A549 (cell line): ENCODE data around the gene GRIK2. TPM values are rescaled to one million over a fixed set of nuclear protein-coding genes. Genes with fewer than 3 reads are reported as not detected.

Experiments used
- ATAC-seq, 2 experiments: fragments of 200-7000 bp in 1 of 2; fragments of >200 bp in 1 of 2; cut with Nextera tagmentation in 1 of 2; cut with Tn5 transposase in 1 of 2; 3 replicates each; pipeline versions ENCODE4 v1.8.0 to v1.9.1; 2018 to 2020; ENCODE audit warnings: mild to moderate bottlenecking in 1 of 2, moderate library complexity in 1 of 2
- CTCF ChIA-PET: fragments of 300-600 bp; sonication (Branson Sonifier 250); formaldehyde crosslinking; extraction: SDS; loops from one replicate; lab custom pipeline; 2021; ENCODE audit warnings: antibody characterized with exemption, inconsistent platforms; lab: Yijun Ruan, JAX
- POLR2A ChIA-PET: fragments of 350-600 bp; formaldehyde crosslinking; extraction: SDS; loops from one replicate; lab custom pipeline; 2021; ENCODE audit warnings: antibody characterized with exemption, inconsistent platforms; lab: Yijun Ruan, JAX
- DNase-seq, 2 experiments: peaks; one replicate each; pipeline versions ENCODE4 v3.0.0 to v3.0.0-alpha.2; 2011 to 2016; ENCODE audit warnings: low read depth in 1 of 2, low spot score in 1 of 2
- FAIRE-seq: peaks from 2 replicates; lab custom pipeline; 2011; peaks lifted over from hg19 to GRCh38; lab: Jason Lieb, UNC
- H3K27ac ChIP-seq, 2 experiments: fragments of >200 bp; sonication (Bioruptor Twin); formaldehyde crosslinking; 3 replicates each; pipeline ENCODE4 v1.5.1; 2016 to 2017
- H3K4me1 ChIP-seq: fragments of >200 bp; sonication (Bioruptor Twin); formaldehyde crosslinking; 3 replicates; pipeline ENCODE4 v1.6.1; 2016
- H3K4me2 ChIP-seq: fragments of >200 bp; sonication (Bioruptor Twin); formaldehyde crosslinking; 3 replicates; pipeline ENCODE4 v1.6.1; 2016
- H3K4me3 ChIP-seq: fragments of >200 bp; sonication (Bioruptor Twin); formaldehyde crosslinking; 3 replicates; pipeline ENCODE4 v1.5.1; 2016
- H3K9me3 ChIP-seq: fragments of >200 bp; sonication (Bioruptor Twin); formaldehyde crosslinking; 3 replicates; pipeline ENCODE4 v1.6.1; 2016
- CBX2 ChIP-seq: fragments of 200-600 bp; sonication (generic); IDR thresholded peaks from 2 replicates; pipeline ENCODE4 v1.6.1; 2016; ENCODE audit warnings: low read depth, mild to moderate bottlenecking, borderline replicate concordance
- CHD2 ChIP-seq: fragments of 150-350 bp; IDR thresholded peaks from 2 replicates; pipeline ENCODE4 v1.6.1; 2014; ENCODE audit warnings: low read length; ENCODE audit not compliant: partially characterized antibody
- CHD4 ChIP-seq: fragments of 200-600 bp; sonication (generic); IDR thresholded peaks from 2 replicates; pipeline ENCODE4 v1.6.1; 2016; ENCODE audit warnings: antibody characterized with exemption, mild to moderate bottlenecking, borderline replicate concordance
- EHF ChIP-seq: fragments of 250-450 bp; sonication (Bioruptor Pico); IDR thresholded peaks from 2 replicates; pipeline ENCODE4 v1.5.0; 2020; ENCODE audit warnings: mild to moderate bottlenecking
- EHMT2 ChIP-seq: fragments of 200-600 bp; sonication (generic); IDR thresholded peaks from 2 replicates; pipeline ENCODE4 v1.6.1; 2016; ENCODE audit warnings: antibody characterized with exemption, low read depth, mild to moderate bottlenecking, moderate library complexity
- ELK1 ChIP-seq: fragments of 150-350 bp; IDR thresholded peaks from 2 replicates; pipeline ENCODE4 v1.6.1; 2014; ENCODE audit warnings: low read depth, mild to moderate bottlenecking, low read length
- FOSL2 ChIP-seq, 2 experiments: fragments of 450-650 bp in 1 of 2; fragments of >200 bp in 1 of 2; sonication (Bioruptor Twin) in 1 of 2; formaldehyde crosslinking; IDR thresholded peaks; 2 replicates each; pipeline versions ENCODE4 v1.5.0 to v1.6.1; 2016 to 2020; ENCODE audit warnings: mild to moderate bottlenecking in 1 of 2, moderate library complexity in 1 of 2
- GATA3 ChIP-seq: IDR thresholded peaks from 2 replicates; pipeline ENCODE4 v1.6.1; 2012; ENCODE audit warnings: borderline replicate concordance
- HDAC2 ChIP-seq: fragments of 200-600 bp; sonication (generic); IDR thresholded peaks from 2 replicates; pipeline ENCODE4 v1.6.1; 2016
- HEYL ChIP-seq: fragments of 250-450 bp; sonication (Bioruptor Pico); IDR thresholded peaks from 2 replicates; pipeline ENCODE4 v1.8.0; 2021; ENCODE audit warnings: mild to moderate bottlenecking, moderate library complexity
- HMGXB4 ChIP-seq: fragments of 250-450 bp; sonication (Bioruptor Pico); IDR thresholded peaks from 2 replicates; pipeline ENCODE4 v1.5.0; 2021; ENCODE audit warnings: mild to moderate bottlenecking, moderate library complexity, borderline replicate concordance
- HOXA7 ChIP-seq: fragments of 250-450 bp; sonication (Bioruptor Pico); IDR thresholded peaks from 2 replicates; pipeline ENCODE4 v1.5.0; 2020; ENCODE audit warnings: mild to moderate bottlenecking, moderate library complexity
- KDM5A ChIP-seq: fragments of 200-600 bp; sonication (generic); IDR thresholded peaks from 2 replicates; pipeline ENCODE4 v1.6.1; 2016; ENCODE audit warnings: antibody characterized with exemption, mild to moderate bottlenecking
- MAX ChIP-seq: IDR thresholded peaks from 2 replicates; pipeline ENCODE4 v1.6.1; 2012
- MAZ ChIP-seq: fragments of 150-350 bp; IDR thresholded peaks from 2 replicates; pipeline ENCODE4 v1.6.1; 2014; ENCODE audit warnings: antibody characterized with exemption, low read depth, low read length, borderline replicate concordance
- MYC ChIP-seq: IDR thresholded peaks from 2 replicates; pipeline ENCODE4 v1.6.1; 2012; ENCODE audit warnings: mild to moderate bottlenecking, inconsistent platforms, low read length, improper control_type of control experiment, borderline replicate concordance
- NPAS2 ChIP-seq: fragments of 250-450 bp; sonication (Bioruptor Pico); IDR thresholded peaks from 2 replicates; pipeline ENCODE4 v1.8.0; 2022; ENCODE audit warnings: mild to moderate bottlenecking, moderate library complexity, borderline replicate concordance
- PHF8 ChIP-seq: fragments of 200-600 bp; sonication (generic); IDR thresholded peaks from 2 replicates; pipeline ENCODE4 v1.6.1; 2016; ENCODE audit warnings: low read depth, mild to moderate bottlenecking, antibody characterized with exemption, moderate library complexity, borderline replicate concordance
- POLR2AphosphoS2 ChIP-seq: conservative IDR thresholded peaks from 2 replicates; pipeline ENCODE4 v1.6.1; 2012; ENCODE audit warnings: low read length, improper control_type of control experiment, inconsistent platforms
- RAD21 ChIP-seq, 2 experiments: fragments of >200 bp in 1 of 2; sonication (Bioruptor Twin) in 1 of 2; formaldehyde crosslinking in 1 of 2; IDR thresholded peaks in 1 of 2; conservative IDR thresholded peaks in 1 of 2; 2 replicates in 1 of 2; 3 replicates in 1 of 2; pipeline ENCODE4 v1.6.1; 2012 to 2018; ENCODE audit warnings: inconsistent platforms in 1 of 2
- RARB ChIP-seq: fragments of 250-450 bp; sonication (Bioruptor Pico); IDR thresholded peaks from 2 replicates; pipeline ENCODE4 v1.8.0; 2021; ENCODE audit warnings: mild to moderate bottlenecking, moderate library complexity
- SREBF2 ChIP-seq: fragments of 450-650 bp; IDR thresholded peaks from 2 replicates; pipeline ENCODE4 v1.6.1; 2014; ENCODE audit warnings: mild to moderate bottlenecking, moderate library complexity
- TFCP2L1 ChIP-seq: fragments of 250-450 bp; sonication (Bioruptor Pico); IDR thresholded peaks from 2 replicates; pipeline ENCODE4 v1.5.0; 2021; ENCODE audit warnings: mild to moderate bottlenecking
- USF2 ChIP-seq: fragments of 450-650 bp; IDR thresholded peaks from 2 replicates; pipeline ENCODE4 v1.6.1; 2014; ENCODE audit warnings: antibody characterized with exemption
- WGBS: methylation state at CpG from one replicate; pipeline ENCODE4 v1.1.6; 2017; ENCODE audit errors: missing lambda C conversion rate; 5-methylcytosine and 5-hydroxymethylcytosine counted together
- polyA plus RNA-seq, 4 experiments: library from polyadenylated mRNA; depleted of rRNA in 3 of 4; stranded (reverse); fragments of >200 nt; fragmentation: RNase III in 1 of 4; extraction: RNeasy Plus Mini Kit Qiagen cat#74134 plus additional on column Dnase treatment in 1 of 4; gene quantifications; 2 replicates in 3 of 4; 3 replicates in 1 of 4; pipeline ENCODE4 v1.2.3, GENCODE V29; 2011 to 2017
- TF ChIP-seq, protein P1 (sequence below): fragments of >200 bp; sonication (Bioruptor Twin); formaldehyde crosslinking; IDR thresholded peaks from 2 replicates; pipeline ENCODE4 v1.6.1; 2016
- TF ChIP-seq, protein P2 (sequence below): fragments of >200 bp; sonication (Bioruptor Twin); formaldehyde crosslinking; IDR thresholded peaks from 3 replicates; pipeline ENCODE4 v1.6.1; 2016

The GRIK2 gene
- polyA plus RNA-seq, 2 of the 4 experiments (the other 2 are of a cell fraction): 0.56 to 0.65 TPM

DNA sequence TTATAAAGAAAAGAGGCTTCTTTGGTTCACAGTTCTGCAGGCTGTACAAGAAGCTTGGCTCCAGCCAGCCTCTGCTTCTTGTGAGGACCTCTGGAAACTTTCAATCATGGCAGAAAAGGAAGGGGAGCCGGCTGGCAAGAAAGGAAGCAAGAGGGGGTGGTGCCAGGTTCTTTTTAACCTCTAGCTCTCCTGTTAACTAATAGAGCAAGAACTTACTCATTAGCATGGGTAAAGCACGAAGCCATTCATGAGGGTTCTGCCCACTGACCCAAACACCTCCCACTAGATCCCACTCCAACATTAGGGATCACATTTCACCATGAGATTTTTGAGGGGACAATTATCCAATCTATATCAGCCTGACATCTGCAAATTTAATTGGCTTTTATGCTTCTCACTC lies 347.1 kb downstream of the GRIK2 start:
- WGBS: 30% methylated on average over 2 of the region's 2 CpGs
- ATAC-seq: no peak

DNA sequence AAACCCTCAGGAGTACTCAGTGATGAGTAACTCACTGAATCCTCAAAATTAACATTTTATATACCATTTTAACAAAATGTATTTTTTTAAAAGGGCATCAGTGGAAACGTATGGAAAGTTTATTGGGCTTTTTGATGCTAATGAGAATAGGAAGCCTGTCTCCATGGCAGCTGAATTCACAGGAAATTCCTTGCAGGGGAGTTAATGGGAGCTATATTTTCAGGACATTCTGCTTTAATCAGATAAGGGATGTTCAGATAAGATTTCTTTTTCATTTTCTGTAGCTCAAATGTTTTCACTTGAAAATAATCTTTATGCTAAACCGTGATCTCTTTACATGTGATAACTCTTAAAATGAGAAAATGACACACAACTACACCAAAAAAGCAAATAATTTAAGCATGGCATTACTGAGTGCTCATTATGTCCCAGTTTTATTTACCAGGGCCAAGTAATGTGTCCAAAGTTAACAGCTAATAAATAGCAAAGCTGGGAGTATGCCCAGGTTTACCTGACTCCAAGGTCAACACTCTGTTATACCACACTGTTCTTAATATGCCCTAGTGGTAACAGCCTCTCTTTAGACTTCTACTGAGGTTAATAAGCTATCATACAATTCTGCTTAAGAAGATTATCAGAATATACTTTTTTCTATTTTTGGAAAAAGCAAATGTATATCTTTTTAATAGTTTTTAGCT lies 348.1 kb downstream of the GRIK2 start:
- 32% methylated on average over 2 of the region's 2 CpGs for whole genome bisulfite sequencing
- H3K27ac ChIP-seq: no peak overlapping the region
- no peaks in the 10 kb centered on the region for H3K4me1 ChIP-seq
- H3K9me3 ChIP-seq: no peaks in the 10 kb centered on the region
- ATAC-seq (no peak), DNase-seq (no peak), FAIRE-seq (no peak)
- CTCF ChIA-PET: no interaction called here
- TF ChIP-seq CHD4: no peak
- TF ChIP-seq HEYL (CRISPR knock-in tag): no peak
- TF ChIP-seq PHF8: no peak
- TF ChIP-seq GATA3: no peak
- no peak for TF ChIP-seq HDAC2
- TF ChIP-seq ELK1: no peak
- no peak for TF ChIP-seq CBX2
- TF ChIP-seq TFCP2L1: no peak
- TF ChIP-seq, protein P1, sequence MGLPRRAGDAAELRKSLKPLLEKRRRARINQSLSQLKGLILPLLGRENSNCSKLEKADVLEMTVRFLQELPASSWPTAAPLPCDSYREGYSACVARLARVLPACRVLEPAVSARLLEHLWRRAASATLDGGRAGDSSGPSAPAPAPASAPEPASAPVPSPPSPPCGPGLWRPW: no peak
- no peak for TF ChIP-seq EHF (CRISPR knock-in tag)
- no peak for TF ChIP-seq USF2
- TF ChIP-seq EHMT2: no peak
- H3K4me3 ChIP-seq: no peak overlapping the region
- no peak overlapping the region for H3K4me2 ChIP-seq
- POLR2A ChIA-PET: no interaction called here

More for the DNA sequence above, 347.1 kb downstream of the GRIK2 start:
- Histone ChIP-seq H3K27ac (no peak overlapping the region), H3K4me1 (no peaks in the 10 kb centered on the region), H3K4me2 (no peak overlapping the region), H3K4me3 (no peak overlapping the region), H3K9me3 (no peaks in the 10 kb centered on the region)
- DNase-seq (no peak), FAIRE-seq (no peak)
- TF ChIP-seq GATA3: no peak
- no peak for TF ChIP-seq CHD2
- no peak for TF ChIP-seq HMGXB4 (CRISPR knock-in tag)
- no peak for TF ChIP-seq POLR2AphosphoS2
- no peak for TF ChIP-seq MAZ
- no peak for TF ChIP-seq TFCP2L1
- no peak for TF ChIP-seq MYC
- no peak for TF ChIP-seq NPAS2 (CRISPR knock-in tag)
- no peak for TF ChIP-seq HOXA7 (CRISPR knock-in tag)
- TF ChIP-seq MAX: no peak
- TF ChIP-seq, protein P2, sequence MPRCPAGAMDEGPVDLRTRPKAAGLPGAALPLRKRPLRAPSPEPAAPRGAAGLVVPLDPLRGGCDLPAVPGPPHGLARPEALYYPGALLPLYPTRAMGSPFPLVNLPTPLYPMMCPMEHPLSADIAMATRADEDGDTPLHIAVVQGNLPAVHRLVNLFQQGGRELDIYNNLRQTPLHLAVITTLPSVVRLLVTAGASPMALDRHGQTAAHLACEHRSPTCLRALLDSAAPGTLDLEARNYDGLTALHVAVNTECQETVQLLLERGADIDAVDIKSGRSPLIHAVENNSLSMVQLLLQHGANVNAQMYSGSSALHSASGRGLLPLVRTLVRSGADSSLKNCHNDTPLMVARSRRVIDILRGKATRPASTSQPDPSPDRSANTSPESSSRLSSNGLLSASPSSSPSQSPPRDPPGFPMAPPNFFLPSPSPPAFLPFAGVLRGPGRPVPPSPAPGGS: no peak
- TF ChIP-seq FOSL2 (IDR thresholded peaks at IDR 0.05): no peak
- no peak for TF ChIP-seq FOSL2 (CRISPR knock-in tag; IDR thresholded peaks at IDR 0.05)
- no peak for TF ChIP-seq KDM5A
- TF ChIP-seq RARB (CRISPR knock-in tag): no peak
- TF ChIP-seq RAD21 (conservative IDR thresholded peaks at IDR 0.05 in 1 of 2, IDR thresholded peaks at IDR 0.05 in 1 of 2): no peak
- TF ChIP-seq EHF (CRISPR knock-in tag): no peak
- no peak for TF ChIP-seq ELK1
- TF ChIP-seq PHF8: no peak
- no peak for TF ChIP-seq SREBF2
- TF ChIP-seq HEYL (CRISPR knock-in tag): no peak
- CTCF ChIA-PET: no interaction called here
- POLR2A ChIA-PET: no interaction called here
